NB4 (cell line): ENCODE measurements around the gene SYNGR3.

Experiments
- DNase-seq: peaks from one replicate; pipeline ENCODE4 v3.0.0; 2010; ENCODE audit warnings: low read depth
- H3K4me3 ChIP-seq: one replicate; pipeline ENCODE4 v1.5.1; 2011; ENCODE audit warnings: mild to moderate bottlenecking, low read depth, low read length, moderate library complexity
- MYC ChIP-seq: IDR thresholded peaks from 2 replicates; pipeline ENCODE4 v1.6.1; 2011; ENCODE audit warnings: low read depth, low read length
- POLR2A ChIP-seq: IDR thresholded peaks from 2 replicates; pipeline ENCODE4 v1.6.1; 2011; ENCODE audit warnings: mild to moderate bottlenecking; ENCODE audit not compliant: insufficient read length; ENCODE audit errors: extremely low read depth
- TF ChIP-seq, protein P1 (sequence below): IDR thresholded peaks from 2 replicates; pipeline ENCODE4 v1.6.1; 2011; ENCODE audit warnings: low read depth, low read length
- TF ChIP-seq, protein P2 (sequence below): IDR thresholded peaks from one replicate; pipeline ENCODE4 v1.5.1; 2012; ENCODE audit warnings: low read depth, low read length

SYNGR3 gene

GRCh38 chr16:1991135-1991551 lies 1.4 kb downstream of the SYNGR3 start:
- DNase-seq = peak; percentile 68
- TF ChIP-seq, protein P1, sequence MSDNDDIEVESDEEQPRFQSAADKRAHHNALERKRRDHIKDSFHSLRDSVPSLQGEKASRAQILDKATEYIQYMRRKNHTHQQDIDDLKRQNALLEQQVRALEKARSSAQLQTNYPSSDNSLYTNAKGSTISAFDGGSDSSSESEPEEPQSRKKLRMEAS = peak; percentile 30; the same call in 1 of the 2 replicates
- TF ChIP-seq POLR2A = no peak
- H3K4me3 ChIP-seq = no peak overlapping the region

DNA sequence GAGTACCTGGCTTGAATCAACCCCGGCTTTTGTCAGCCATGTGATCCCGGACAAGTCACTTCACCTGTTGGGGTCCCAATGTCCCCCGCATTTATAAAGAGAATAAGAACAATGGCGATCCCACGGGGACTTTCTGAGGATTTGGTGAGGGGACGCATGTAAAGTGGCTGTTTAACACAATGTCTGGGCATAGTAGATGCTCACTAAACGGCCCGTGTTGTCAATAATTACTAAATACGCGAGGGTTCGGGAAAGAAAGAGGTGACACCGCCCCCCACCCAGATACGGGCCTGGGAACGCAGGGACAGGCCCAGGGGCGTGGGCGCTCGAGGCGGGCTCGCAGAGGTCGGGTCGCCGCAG lies 1.8 kb downstream of the SYNGR3 start:
- H3K4me3 ChIP-seq = no peak overlapping the region
- no peak for DNase-seq
- no peak for TF ChIP-seq MYC
- no peak for TF ChIP-seq POLR2A
- TF ChIP-seq, protein P2, sequence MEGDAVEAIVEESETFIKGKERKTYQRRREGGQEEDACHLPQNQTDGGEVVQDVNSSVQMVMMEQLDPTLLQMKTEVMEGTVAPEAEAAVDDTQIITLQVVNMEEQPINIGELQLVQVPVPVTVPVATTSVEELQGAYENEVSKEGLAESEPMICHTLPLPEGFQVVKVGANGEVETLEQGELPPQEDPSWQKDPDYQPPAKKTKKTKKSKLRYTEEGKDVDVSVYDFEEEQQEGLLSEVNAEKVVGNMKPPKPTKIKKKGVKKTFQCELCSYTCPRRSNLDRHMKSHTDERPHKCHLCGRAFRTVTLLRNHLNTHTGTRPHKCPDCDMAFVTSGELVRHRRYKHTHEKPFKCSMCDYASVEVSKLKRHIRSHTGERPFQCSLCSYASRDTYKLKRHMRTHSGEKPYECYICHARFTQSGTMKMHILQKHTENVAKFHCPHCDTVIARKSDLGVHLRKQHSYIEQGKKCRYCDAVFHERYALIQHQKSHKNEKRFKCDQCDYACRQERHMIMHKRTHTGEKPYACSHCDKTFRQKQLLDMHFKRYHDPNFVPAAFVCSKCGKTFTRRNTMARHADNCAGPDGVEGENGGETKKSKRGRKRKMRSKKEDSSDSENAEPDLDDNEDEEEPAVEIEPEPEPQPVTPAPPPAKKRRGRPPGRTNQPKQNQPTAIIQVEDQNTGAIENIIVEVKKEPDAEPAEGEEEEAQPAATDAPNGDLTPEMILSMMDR = no peak
- TF ChIP-seq, protein P1 = no peak

DNA sequence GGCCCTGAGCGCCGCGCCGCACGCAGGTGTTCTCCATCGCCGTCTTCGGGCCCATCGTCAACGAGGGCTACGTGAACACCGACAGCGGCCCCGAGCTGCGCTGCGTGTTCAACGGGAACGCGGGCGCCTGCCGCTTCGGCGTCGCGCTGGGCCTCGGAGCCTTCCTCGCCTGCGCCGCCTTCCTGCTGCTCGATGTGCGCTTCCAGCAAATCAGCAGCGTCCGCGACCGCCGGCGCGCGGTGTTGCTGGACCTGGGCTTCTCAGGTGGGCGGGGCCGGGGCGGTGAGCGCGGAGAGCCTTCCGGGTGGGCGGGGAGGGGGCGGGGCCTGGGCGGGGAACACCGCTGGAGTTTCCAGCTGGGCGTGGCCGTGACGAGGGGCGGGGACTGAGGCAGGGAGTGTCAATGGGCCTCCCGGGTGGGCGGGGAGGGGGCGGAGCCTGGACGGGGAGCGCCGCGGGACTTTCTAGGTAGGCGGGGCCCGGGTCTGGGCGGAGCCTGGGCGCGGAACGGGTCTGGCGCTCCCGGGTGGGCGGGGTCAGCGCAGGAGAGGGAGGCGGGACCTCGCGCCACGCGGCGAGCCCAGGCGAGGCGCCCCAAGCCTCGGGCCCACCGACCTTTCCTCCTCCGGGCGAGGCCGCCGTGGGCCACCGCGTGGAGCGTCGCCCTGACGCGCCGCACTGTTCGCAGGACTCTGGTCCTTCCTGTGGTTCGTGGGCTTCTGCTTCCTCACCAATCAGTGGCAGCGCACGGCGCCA lies 2.4 kb downstream of the SYNGR3 start:
- peak; percentile 76 for DNase-seq
- no peak overlapping the region for H3K4me3 ChIP-seq

DNA sequence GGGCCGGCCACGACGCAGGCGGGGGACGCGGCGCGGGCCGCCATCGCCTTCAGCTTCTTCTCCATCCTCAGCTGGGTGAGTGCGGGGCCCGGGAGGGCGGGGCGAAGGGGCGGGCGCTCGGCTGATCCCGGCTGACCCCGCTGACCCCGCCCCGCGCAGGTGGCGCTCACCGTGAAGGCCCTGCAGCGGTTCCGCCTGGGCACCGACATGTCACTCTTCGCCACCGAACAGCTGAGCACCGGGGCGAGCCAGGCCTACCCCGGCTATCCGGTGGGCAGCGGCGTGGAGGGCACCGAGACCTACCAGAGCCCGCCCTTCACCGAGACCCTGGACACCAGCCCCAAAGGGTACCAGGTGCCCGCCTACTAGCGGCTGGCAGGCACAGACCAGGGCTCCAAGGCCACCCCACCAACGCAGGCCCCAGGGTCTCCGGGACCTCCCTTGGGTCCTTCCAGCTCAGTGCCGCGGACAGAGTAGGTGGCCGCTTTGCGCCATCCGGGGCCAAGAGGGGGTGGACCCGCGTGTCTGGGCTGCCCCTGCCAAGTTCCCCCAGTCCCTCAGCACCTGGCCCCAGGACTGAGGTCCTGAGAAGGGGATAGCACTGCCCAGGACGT lies 3.0 kb downstream of the SYNGR3 start:
- TF ChIP-seq POLR2A (no peak), MYC (no peak)
- TF ChIP-seq, protein P2 = no peak
- TF ChIP-seq, protein P1 = no peak
- no peak overlapping the region for H3K4me3 ChIP-seq
- no peak for DNase-seq

More for the DNA sequence above, 2.4 kb downstream of the SYNGR3 start:
- TF ChIP-seq, protein P2 = no peak
- TF ChIP-seq, protein P1 = no peak
- no peak for TF ChIP-seq MYC
- no peak for TF ChIP-seq POLR2A

DNA sequence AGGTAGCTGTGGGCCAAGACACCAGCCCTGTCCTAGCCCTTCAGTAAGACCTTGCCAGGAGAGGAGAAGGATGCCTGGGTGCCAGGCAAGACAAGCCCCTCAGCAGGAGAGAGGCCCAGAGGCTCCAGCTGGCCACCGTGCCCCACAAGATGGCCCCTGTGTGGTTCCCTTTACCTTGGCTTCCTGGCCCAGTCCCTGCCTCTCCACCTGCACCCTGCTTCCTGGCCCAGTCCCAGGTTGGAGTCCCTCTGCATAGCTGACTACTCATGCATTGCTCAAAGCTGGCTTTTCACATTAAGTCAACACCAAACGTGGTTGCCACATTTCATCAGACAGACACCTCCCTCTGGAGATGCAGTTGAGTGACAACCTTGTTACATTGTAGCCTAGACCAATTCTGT lies 4.0 kb downstream of the SYNGR3 start:
- TF ChIP-seq, protein P2 = no peak
- no peak overlapping the region for H3K4me3 ChIP-seq
- DNase-seq = no peak

- no peak overlapping the region for H3K4me3 ChIP-seq
- TF ChIP-seq POLR2A = no peak
- no peak for TF ChIP-seq MYC
- TF ChIP-seq, protein P1 = no peak
- TF ChIP-seq, protein P2 = no peak
- DNase-seq = no peak
These were observed 8.0 kb downstream of the SYNGR3 start for GRCh38 chr16:1997494-1998359.
